HL-60 (cell line): Measurements from ENCODE around the gene NUDCD3.

Experiments used
- DNase-seq, 2 experiments: peaks; one replicate each; pipeline ENCODE4 v3.0.0-alpha.2; 2010 to 2020; ENCODE audit warnings: low read depth in 1 of 2, low spot score in 1 of 2
- H3K27ac ChIP-seq: fragments of 250-450 bp; sonication (Bioruptor Pico); replicated peaks from 2 replicates; pipeline ENCODE4 v1.5.1; 2020; ENCODE audit warnings: mild to moderate bottlenecking, moderate library complexity
- H3K27me3 ChIP-seq: fragments of 250-450 bp; sonication (Bioruptor Pico); 2 replicates; pipeline ENCODE4 v1.5.1; 2021; ENCODE audit warnings: mild to moderate bottlenecking, moderate library complexity; ENCODE audit not compliant: insufficient read depth, poor library complexity, severe bottlenecking
- H3K4me3 ChIP-seq: replicated peaks from 2 replicates; pipeline ENCODE4 v1.5.1; 2011; ENCODE audit warnings: mild to moderate bottlenecking, control low read depth, low read length; ENCODE audit not compliant: insufficient read depth
- CTCF ChIP-seq: IDR thresholded peaks from one replicate; pipeline ENCODE4 v1.5.1; 2011; ENCODE audit warnings: low read length, control low read depth, inconsistent platforms; ENCODE audit not compliant: insufficient read depth
- GABPA ChIP-seq: IDR thresholded peaks from 2 replicates; pipeline ENCODE4 v1.6.1; 2012; ENCODE audit warnings: low read depth
- POLR2AphosphoS5 ChIP-seq: IDR thresholded peaks from 2 replicates; pipeline ENCODE4 v1.6.1; 2012; ENCODE audit warnings: low read depth
- REST ChIP-seq: IDR thresholded peaks from 2 replicates; pipeline ENCODE4 v1.6.1; 2012; ENCODE audit warnings: low read depth; ENCODE audit not compliant: insufficient replicate concordance
- SPI1 ChIP-seq: IDR thresholded peaks from 2 replicates; pipeline ENCODE4 v1.6.1; 2012; ENCODE audit warnings: low read depth, mild to moderate bottlenecking, borderline replicate concordance

NUDCD3 gene

GRCh38 chr7:44522315-44522714 lies 31.9 kb upstream of the NUDCD3 start:
- H3K4me3 ChIP-seq = no peak overlapping the region
- H3K27me3 ChIP-seq = no peaks in the 10 kb centered on the region
- no peak overlapping the region for H3K27ac ChIP-seq
- no peak for TF ChIP-seq CTCF
- TF ChIP-seq REST = no peak
- no peak for TF ChIP-seq SPI1
- no peak for TF ChIP-seq GABPA
- no peak for TF ChIP-seq POLR2AphosphoS5
- no peak for DNase-seq

- TF ChIP-seq GABPA (no peak), REST (no peak), POLR2AphosphoS5 (no peak), SPI1 (no peak), CTCF (no peak)
- Histone ChIP-seq H3K4me3 (no peak overlapping the region), H3K27me3 (no peaks in the 10 kb centered on the region), H3K27ac (no peak overlapping the region)
- DNase-seq = no peak
Observed at GRCh38 chr7:44521347-44522095, 31.1 kb upstream of the NUDCD3 start.

GRCh38 chr7:44520574-44520973 lies 30.1 kb upstream of the NUDCD3 start:
- no peak overlapping the region for H3K4me3 ChIP-seq
- no peak for DNase-seq
- H3K27ac ChIP-seq = no peak overlapping the region
- TF ChIP-seq SPI1 (no peak), CTCF (no peak), GABPA (no peak), POLR2AphosphoS5 (no peak), REST (no peak)
- no peaks in the 10 kb centered on the region for H3K27me3 ChIP-seq
